ENCODE results near the gene OR51L1.
"Not testable (repeated sequence)": the region's sequence is repeated elsewhere in the genome, so short reads cannot be mapped to it uniquely, and the experiment has no call there.

The OR51L1 gene
- 0 reads per million in 2 donors for total RNA-seq

- no peak for DNase-seq
Measured at GRCh38 chr11:4994551-4994950, at the start of gene OR51L1. Gene OR51L1 (plus strand): TSS chr11:4994851. CDS start chr11:4998983, 4,132 bp downstream.

- DNase-seq = no peak
Measured at GRCh38 chr11:4947505-4947904, 47.1 kb upstream of the OR51L1 start, which contains the start of gene OR51A4. Gene OR51A4 (minus strand): TSS chr11:4947605. CDS start chr11:4947100, 505 bp downstream.

- not testable (repeated sequence) for DNase-seq
Measured at GRCh38 chr11:4955613-4956012, 39.0 kb upstream of the OR51L1 start, which contains the start of gene OR51A2. Gene OR51A2 (minus strand): TSS chr11:4955713. CDS start chr11:4955713, 0 bp downstream.

- DNase-seq = no peak
Measured at GRCh38 chr11:4957396-4957795, 37.3 kb upstream of the OR51L1 start.

- DNase-seq = peak in 1 of 5 experiments; percentile 5
Measured at GRCh38 chr11:4960877-4961276, 33.8 kb upstream of the OR51L1 start.

- DNase-seq = no peak
Measured at GRCh38 chr11:4962816-4963215, 31.8 kb upstream of the OR51L1 start.

- DNase-seq = no peak
Measured at GRCh38 chr11:4975436-4975835, 19.2 kb upstream of the OR51L1 start.

GRCh38 chr11:4979036-4979435 lies 15.6 kb upstream of the OR51L1 start:
- DNase-seq = no peak

GRCh38 chr11:4982678-4983077 lies 12.0 kb upstream of the OR51L1 start:
- DNase-seq = no peak

GRCh38 chr11:4983841-4984240 lies 10.8 kb upstream of the OR51L1 start:
- no peak for DNase-seq

GRCh38 chr11:4991060-4991459 lies 3.6 kb upstream of the OR51L1 start:
- no peak for DNase-seq

- DNase-seq = peak in 1 of 5 experiments; percentile 41
Measured at GRCh38 chr11:5004424-5005274, 10.0 kb downstream of the OR51L1 start.

GRCh38 chr11:5007561-5007960 lies 12.9 kb downstream of the OR51L1 start:
- DNase-seq = no peak

- DNase-seq = no peak
Measured at GRCh38 chr11:5011254-5011653, 16.6 kb downstream of the OR51L1 start.

GRCh38 chr11:5013012-5013411 lies 18.4 kb downstream of the OR51L1 start:
- DNase-seq = no peak

GRCh38 chr11:5021996-5022395 lies 27.3 kb downstream of the OR51L1 start:
- no peak for DNase-seq

- DNase-seq = no peak
Measured at GRCh38 chr11:5036669-5037068, 42.0 kb downstream of the OR51L1 start.

GRCh38 chr11:5037926-5038325 lies 43.3 kb downstream of the OR51L1 start:
- no peak for DNase-seq

- no peak for DNase-seq
Measured at GRCh38 chr11:5038341-5038740, 43.7 kb downstream of the OR51L1 start.

- no peak for DNase-seq
Measured at GRCh38 chr11:5040876-5041275, 46.2 kb downstream of the OR51L1 start.

GRCh38 chr11:5042091-5042490 lies 47.4 kb downstream of the OR51L1 start:
- no peak for DNase-seq

GRCh38 chr11:5043380-5043779 lies 48.7 kb downstream of the OR51L1 start:
- DNase-seq = no peak

- DNase-seq = no peak
Measured at GRCh38 chr11:5046226-5046625, 51.6 kb downstream of the OR51L1 start, which contains the start of gene OR52J3. Gene OR52J3 (plus strand): TSS chr11:5046526. CDS start chr11:5046526, 0 bp downstream.

GRCh38 chr11:5046754-5047330 lies 52.2 kb downstream of the OR51L1 start:
- DNase-seq = no peak

All from T-helper 2 cell (primary cell).